T-helper 22 cell (primary cell): Measurements from ENCODE around the gene SHROOM3.

Experiments used
- DNase-seq: peaks from one replicate; pipeline ENCODE4 v3.0.0-alpha.2; 2020; ENCODE audit warnings: low read depth

Gene SHROOM3

DNA sequence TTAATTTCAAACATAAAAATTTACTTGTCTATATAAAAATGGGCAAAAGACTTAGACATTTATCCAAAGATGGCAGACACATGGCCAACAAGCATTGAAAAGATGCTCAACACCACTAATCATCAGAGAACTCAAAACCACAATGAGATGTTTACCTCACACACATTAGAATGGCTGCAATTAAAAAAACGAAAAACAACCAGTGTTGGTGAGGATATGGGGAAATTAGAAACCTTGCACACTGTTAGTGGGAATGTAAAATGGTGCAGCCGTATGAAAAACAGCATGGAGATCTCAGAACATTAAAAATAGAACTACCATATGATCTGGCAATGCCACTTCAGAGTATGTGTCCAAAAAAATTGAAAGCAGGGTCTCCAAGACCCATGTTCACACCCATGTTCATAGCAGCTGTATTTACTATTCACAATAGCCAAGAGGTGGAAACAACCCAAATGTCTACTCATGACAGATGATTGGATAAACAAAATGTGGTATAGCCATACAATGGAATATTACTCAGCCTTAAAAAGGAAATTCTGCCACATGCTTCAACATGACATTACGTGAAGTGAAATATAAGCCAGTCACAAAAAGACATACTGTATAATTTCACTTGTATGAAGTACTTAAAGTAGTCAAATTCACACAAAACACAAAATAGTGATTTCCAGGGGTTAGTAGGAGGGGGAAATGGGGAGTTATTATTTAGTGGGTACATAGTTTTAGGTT lies 316.7 kb downstream of the SHROOM3 start:
- DNase-seq = no peak

DNA sequence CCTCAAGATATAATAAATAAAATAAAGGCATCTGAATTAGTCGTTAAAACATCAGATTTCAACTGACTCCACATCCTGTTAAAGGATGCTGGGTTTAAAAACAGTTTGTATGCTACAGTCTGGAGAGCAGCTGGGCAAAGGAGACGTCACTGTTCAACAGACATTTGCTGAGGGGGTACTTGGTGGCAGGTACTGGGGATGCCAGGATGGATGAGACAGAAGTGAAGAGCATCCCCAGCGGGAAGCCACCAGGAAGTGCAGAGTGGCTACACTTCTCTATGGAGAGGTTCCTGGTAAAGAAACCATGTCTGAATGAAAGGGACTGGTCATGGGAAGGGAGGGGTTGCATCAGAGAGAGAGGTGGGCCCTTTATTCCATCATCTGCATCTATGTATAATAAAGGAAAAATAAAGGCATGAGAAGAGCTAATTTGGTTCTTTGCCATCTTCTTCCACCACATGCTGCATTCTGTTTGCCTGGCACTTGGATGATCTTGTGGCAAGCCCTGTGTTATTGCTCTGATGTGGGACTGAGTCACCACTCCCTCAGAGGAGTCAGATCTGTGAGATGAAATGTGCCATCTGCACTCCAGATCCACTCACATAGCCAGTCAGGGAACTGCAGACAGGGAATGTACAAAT lies 318.0 kb downstream of the SHROOM3 start:
- DNase-seq = no peak

DNA sequence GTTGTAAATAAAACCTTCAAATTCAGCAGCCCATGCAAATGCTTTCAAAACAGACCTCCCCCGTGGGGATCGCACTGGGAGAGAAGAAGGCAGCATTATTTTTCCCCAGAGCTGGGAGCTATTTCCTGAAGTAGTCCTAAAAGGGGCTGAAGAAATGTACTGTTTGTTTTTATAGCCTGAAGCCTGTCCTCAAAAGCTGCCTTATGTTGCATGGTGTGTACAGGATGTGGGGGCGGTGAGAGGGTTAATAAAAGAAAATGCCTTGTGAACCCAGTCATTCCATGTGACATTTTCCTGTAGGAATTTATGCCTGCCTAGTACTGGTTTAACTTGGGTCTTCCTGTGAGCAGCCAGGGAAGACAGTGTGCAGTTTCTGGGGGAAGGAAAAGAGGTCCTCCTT lies 318.8 kb downstream of the SHROOM3 start:
- DNase-seq = no peak

DNA sequence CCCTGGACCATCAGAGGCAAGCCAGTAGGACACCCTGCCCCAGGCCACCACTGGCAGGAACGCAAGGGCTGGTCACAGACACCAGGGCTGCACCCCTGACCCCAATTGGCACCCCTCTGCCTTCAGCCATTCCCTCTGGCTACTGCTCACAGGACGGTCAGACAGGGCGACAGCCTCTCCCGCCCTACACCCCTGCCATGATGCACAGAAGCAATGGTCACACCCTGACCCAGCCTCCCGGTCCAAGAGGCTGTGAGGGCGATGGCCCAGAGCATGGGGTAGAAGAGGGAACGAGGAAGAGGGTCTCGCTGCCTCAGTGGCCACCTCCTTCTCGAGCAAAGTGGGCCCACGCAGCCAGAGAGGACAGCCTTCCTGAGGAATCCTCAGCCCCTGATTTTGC lies 319.4 kb downstream of the SHROOM3 start:
- no peak for DNase-seq

DNA sequence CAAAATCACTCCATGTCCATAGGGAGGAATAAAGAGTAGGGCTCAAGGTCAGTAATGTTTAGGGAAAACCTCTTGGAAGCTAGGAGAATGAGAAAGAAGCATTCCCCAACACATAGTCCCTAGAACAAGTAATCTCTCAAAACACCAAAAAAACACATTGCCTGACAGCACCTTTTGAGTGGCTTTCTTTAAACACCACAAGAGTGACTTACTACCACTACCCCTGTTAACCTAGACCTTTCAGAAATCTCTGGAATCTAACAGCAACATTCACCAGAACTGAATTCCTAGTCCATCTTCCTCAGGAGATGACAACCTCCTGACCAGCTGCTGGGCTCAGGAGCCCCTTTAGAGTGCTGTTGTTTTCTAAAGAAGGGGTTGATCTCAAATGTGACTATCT lies 320.7 kb downstream of the SHROOM3 start:
- no peak for DNase-seq

DNA sequence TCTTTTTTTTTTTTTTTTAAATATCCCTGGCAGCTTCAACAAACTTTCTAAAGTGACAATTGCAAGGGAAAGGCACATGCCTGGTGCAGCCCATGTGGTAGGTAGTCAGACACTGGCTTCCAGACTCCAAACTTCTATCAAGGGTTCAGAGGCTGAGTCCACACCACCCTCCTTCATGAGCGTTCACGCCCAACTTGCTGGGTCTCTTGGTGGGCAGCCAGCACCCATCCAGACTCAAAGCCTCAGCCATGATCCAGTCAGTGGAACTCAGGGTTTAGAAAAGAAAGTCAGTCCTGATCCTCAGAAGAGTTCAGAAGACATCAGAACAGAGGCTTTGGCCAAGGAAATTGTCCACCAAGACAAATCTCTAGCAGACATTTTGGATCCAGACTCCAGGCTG lies 321.4 kb downstream of the SHROOM3 start:
- DNase-seq = no peak

DNA sequence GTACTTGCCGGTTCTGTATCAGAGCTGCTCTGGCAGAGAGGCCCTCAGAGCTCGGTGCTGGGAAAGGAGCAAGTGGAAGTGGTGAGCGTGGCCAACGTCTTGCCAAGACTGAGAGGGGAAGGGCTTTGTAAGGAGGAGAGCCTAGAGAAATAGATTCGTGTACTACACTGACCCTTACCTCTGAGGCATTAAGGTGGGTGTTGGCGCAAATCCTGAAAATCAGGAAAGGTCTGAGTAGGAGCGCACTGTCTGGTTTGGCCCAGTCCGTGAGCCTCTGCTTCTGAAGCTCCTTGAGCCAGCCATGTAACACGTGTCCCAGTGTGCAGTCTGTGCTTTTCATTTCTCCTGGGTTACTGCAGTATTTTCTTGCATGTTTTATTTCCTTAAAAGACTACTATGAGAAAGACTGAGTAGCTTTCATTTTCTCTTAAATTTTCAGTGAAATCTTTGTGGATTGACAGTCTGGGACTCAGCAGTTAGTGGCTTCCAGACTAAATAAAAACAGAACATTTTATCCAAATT lies 322.4 kb downstream of the SHROOM3 start:
- no peak for DNase-seq

DNA sequence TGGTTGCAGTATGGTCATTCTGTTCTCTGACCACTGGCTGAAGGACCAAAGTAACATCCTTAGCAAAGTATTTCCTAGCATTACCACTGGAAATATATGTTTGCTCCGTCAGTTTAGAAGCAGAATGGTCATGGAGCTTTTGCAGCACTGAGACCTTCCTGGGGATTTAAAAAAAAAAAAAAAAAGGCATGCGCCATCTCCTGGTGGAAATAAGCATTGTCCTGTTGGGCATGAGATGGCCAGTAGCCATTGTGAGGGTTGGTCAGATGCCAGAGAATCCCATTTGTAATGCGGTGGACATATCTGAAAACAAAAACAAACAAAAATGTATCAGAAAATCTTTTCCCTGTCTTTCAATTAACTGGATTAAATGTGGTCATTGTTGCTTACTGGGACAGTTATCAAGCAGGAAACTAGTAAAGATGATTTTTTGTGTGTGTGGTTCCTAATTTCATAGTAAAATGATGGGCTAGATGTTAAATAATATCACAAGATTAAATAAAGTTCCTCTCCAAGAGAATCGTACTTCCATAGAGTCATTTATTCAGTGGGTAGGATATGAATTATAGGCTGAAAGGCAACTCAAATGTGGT lies 323.4 kb downstream of the SHROOM3 start:
- DNase-seq = no peak

DNA sequence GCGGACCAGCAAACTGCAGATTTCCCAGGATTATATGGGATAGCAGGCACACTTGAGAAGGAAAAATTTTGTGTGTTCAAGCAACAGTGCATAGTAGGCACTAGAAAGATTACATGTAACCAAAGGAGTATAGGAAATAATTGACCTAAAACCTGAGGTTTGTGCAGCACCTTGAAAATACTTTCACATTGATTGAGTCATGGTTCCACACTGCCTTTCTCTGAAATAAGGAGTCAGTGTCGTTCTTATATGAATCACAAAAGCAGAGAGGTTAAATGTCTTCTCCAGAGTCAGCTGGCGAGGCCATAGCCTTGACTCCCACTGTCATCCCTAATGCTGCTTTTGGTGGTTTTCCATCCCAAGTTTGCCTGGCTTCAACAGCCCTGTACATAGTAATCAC lies 324.0 kb downstream of the SHROOM3 start:
- no peak for DNase-seq

DNA sequence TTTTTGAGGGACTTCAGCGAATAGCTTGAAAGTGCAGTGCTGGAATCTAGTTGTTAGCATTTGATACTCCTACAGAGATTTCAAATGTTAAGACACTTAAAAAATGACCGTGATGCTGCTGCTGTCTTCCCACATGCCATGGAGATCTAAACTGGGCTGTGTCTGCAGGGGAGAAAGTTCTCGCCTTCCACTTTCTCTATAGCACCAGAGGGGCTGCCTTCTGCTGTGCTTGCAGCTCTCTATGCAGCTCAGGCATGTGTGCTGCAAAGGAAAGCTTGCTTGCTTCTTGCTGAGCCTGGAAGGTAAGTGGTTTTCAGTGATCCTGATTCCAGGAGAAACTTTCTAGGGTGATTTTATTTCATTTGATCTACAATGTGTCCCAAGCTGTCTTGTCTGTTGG lies 325.2 kb downstream of the SHROOM3 start:
- DNase-seq = no peak

DNA sequence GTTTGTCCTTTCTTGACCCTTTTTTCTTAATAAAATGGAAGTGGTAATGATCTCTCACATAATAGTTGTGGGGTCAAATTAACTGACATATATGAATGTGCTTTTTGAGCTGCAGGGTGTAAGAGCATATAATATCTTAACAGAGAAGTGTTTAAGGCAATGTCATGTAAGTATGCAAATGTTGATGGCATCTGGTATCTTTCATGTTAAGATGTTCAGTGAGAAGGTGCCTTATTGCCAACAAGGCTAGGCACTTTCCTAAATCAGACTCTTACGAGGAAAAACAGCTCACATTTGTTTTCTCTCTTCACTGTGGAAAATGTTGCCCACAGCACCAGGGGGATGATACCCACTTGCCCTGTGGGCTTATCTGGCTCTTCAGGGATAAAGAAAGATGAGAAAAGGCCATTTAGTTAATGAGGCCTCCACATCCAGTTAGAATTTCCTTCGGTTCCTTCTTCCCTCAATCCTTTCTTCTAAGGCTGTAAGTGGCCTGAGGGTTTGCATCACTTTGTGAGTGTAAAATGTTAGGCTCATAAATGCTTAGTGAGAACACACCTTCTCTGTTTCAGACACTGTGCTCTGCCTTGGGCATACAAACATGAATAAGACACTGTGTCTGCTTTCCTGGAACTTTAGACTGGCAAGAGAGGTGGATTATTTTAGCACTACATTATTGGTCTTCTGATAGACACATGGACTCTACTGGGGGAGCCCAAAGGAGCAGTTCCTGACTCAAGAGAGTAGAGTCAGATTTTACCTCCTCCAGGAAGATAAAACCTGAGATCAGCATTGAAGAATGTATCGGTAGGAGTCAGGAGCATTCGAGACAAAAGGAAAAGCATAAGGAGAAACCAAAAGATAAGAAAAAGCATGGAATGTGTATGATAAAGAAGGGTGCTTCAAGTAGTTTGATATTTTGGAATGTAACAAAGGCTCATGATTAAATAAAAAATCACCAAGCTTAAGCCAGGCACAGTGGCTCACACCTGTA lies 327.4 kb downstream of the SHROOM3 start:
- DNase-seq = no peak

DNA sequence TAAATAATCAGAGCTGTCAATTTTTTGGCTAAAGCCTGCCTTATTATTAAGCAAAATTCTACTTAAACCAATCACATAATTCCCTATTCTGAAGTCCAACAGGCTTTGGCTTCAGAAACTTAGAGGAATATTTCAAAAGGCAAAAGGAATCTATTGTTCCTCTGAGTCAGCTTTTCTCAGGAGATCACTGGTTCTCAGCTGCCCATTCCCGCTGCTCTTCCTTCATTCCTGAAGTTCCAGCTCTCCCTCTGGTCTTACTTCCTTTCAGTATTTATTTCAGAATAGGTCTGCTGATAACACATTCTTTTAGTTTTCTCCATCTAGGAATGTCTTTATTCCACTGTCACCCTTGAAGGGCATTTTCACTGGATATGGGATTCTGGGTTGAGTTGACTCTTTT lies 329.2 kb downstream of the SHROOM3 start:
- DNase-seq = no peak

DNA sequence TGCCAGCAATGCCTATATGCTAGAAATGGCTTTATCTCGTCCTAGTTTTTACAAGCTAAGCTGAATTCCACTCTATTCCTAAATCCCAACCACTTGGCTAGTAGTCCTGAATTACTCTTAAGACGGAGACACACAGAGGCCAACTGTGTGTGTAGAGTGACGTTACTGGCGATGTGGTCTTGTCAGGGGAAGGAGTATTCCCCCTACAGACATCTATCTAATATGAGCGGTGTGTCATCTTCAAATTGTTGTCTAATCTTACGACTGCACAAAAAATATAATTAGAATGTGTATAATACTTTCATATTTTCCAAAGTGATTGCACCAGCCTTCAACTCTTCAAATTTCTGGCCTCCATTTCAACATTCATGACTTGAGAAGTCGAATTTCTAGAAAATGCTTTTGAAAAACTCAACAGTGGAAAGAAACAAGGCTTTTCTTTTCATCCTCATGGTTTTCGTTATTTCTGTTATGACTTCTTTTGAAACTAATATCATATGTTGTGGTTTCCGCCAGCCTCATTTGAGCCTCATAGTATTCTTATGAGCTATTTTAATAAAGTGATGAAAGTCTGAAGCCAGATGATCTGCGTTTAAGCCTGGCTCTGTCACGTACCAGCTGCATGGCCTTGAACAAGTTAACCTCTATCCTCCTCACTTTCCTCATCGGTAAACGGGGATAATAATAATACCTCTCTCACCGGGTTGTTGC lies 330.6 kb downstream of the SHROOM3 start:
- no peak for DNase-seq

DNA sequence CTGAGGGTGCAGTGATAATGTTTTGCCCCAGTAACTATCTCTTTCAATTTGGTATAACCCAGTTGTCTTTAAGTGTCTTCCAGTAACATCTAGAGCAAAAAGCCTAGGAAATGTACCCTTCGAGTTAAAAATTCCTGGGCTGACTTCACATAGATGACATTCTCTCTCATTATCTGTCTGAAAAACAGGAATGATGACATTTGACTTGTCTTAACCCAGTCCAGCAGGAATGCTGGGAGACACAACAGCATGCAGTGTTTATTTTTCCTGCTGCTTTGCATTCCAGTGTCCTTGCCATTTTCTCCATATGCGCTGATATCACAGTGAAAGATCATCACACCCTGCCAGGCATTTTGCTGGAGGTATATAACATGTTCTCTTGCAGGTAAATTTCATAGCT lies 333.0 kb downstream of the SHROOM3 start:
- DNase-seq = no peak

DNA sequence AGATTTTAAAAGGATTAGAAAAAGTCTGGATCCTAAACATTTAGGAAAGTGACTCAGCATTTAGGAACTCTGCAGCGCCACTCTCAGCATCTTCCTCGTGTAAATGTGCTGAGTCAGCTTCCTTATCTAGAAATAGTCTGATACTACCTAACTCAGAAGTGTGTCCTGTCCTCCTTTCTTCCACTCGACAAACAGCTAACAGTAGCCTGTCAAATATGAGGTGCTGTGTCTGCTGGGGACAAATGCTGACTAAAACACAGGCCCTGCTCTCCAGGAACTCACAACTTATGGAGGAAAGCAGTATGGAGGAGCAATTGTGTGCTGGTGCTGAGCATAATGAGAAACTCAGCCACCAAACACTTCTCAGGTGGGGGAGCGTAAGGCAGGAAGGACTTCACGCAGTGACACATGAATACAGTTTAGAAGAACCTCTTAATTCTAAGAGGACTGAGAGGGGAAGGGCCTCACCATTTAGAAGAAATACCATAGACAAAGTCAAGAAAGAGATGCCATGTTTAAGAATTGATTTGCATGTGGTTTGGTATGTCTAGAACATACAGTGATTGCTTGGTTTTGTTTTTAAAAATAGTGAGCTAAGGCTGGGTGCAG lies 337.6 kb downstream of the SHROOM3 start:
- DNase-seq = no peak

DNA sequence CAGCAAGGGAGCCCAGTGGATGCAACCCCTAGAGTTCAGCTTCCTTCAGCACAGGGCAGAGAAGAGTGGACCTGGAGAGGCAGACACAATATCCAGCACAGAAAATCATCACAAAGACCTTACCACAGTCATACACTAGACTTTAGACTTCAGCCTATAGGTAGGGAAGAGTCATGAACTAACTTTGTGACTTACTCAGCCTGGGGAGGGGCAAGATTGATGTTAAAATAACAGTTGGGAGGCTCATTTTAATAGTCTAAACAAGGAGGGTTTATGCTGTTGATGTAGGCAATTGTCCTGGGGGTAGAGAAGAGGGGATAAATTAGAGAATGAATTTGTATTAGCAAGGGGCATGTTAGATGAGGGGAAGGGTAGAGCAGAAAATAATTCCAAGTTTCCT lies 338.7 kb downstream of the SHROOM3 start:
- DNase-seq = no peak

DNA sequence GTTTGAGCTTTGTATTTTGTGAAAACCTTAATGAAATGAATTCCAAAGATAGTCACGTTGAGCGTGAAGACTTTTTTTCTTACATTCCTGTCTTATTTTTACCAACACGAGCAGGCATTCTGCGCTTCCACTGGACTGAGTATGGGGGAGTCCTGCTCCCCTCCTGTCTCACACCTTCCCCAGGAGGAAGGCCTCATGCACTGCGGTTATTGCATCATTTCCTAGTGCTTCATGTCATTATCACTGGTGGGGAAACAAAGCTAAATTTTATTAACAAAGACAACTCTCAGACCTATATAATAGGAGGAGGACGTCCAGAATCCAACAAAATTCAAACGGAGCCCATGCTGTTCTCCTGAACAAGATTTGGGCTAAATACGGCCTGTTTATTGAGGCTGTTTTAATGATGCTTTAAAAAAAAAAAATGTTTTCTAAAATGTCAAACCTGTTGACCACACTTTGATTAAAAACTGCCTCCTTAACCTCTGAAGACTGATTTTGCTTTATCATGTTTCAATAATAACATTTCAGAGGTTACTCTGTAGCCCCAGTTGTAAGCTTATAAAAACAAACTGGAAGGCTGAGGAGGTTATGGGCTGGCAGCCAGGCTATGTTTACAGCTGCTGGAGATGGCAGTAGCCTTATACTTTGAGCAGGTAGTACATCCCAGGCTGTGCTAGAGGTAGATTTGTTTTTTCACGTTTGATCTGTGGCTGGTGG lies 344.9 kb downstream of the SHROOM3 start:
- DNase-seq = no peak

DNA sequence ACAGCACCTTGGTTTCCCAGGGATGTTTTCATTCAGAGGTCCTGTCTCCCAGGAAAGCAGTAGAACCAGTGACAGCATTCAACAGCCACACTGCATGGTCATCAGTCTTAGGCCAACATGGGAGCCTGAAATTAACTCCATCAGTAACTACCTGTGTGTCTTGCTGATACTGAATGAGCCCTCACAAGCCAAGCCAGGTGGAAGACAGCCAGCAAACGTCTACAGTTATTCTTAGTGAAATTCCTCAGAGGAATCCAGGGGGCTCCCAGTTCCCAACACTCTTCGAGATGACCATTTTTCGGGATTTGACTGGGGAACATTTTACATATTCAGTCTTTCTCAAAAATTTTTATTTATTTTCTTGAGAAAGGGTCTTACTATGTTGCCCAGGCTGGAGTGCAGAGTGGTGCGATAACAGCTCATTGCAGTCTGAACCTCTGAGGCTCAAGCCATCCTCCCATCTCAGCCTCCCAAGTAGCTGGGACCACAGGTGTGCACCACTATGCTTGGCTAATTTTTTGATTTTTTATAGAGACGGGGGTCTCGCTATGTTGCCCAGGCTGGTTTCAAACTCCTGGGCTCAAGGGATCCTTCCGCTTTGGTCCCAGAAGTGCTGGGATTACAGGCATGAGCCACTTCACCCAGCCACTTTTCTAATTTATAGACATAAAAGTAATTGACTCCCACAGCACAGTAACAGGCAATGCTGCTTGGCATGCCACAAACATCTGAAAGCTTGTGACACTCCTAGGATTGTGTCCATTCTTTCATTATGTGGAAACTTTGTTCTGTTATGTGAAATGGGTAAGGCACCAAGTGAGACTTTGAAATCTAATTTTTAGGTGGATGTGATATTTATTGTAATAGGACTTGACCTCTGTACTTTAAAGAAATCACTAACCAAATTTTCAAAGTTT lies 346.0 kb downstream of the SHROOM3 start:
- no peak for DNase-seq
